ENCODE data around the gene PLCH1. TPM values are rescaled to one million over a fixed set of nuclear protein-coding genes. Genes with fewer than 3 reads are reported as not detected.

The PLCH1 gene
- total and polyA plus RNA-seq, 2 experiments from 2014 or later = 8.1 to 25.3 TPM

DNA sequence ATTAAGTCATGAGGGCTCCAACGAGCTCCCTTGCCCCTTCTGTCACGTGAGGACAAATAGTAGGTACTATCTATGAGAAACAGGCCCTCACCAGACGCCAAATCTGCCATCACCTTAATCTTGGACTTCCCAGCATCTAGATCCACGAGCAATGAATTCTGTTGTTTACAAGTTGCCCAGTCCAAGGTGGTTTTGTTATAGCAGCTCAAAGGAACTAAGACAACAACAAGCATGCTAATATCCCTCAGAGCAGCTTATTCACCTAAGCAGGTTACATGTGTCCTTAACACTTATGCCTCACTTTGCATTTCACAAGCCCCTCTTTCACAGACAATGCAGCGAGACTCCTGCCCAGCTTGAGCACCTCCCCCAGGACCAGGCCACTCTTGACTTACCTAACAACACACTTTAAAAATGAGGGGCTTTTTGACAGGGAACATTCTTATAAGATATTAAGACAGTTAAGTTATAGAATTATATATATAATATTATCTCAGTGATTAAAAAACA lies 219.5 kb downstream of the PLCH1 start:
- H2AFZ ChIP-seq = no peak overlapping the region
- no peaks in the 10 kb centered on the region for H3F3A ChIP-seq (replicated peaks; ENCODE audit: low read depth)
- no peaks in the 10 kb centered on the region for H3K79me2 ChIP-seq (replicated peaks; ENCODE audit: insufficient read depth)
- Mint-ChIP-seq H3K27me3 (ENCODE audit: insufficient read depth, low read depth, poor library complexity) (no peaks in the 10 kb centered on the region), H3K27ac (no peak overlapping the region), H3K4me3 (no peak overlapping the region), H3K36me3 (ENCODE audit: low read depth) (peaks cover 33% of the 10 kb centered on the region), H3K4me1 (peaks cover 16% of the 10 kb centered on the region), H3K9me3 (peaks cover 12% of the 10 kb centered on the region)
- H3K27me3 ChIP-seq (ENCODE audit: insufficient read depth) = no peaks in the 10 kb centered on the region
- ATAC-seq (peak; percentile 90), DNase-seq (ENCODE audit: low spot score) (peak; percentile 11)
- H3K4me3 ChIP-seq = no peak overlapping the region
- 0 out of 2 replicates have a peak overlapping the region, but pooled peaks have one; percentile 50 for H3K4me2 ChIP-seq
- H3K27ac ChIP-seq (ENCODE audit: low read depth) = no peak overlapping the region
- peaks cover 10% of the 10 kb centered on the region; the same call in 1 of the 2 replicates for H3K36me3 ChIP-seq (ENCODE audit: insufficient read depth)
- TF ChIP-seq, protein P1, sequence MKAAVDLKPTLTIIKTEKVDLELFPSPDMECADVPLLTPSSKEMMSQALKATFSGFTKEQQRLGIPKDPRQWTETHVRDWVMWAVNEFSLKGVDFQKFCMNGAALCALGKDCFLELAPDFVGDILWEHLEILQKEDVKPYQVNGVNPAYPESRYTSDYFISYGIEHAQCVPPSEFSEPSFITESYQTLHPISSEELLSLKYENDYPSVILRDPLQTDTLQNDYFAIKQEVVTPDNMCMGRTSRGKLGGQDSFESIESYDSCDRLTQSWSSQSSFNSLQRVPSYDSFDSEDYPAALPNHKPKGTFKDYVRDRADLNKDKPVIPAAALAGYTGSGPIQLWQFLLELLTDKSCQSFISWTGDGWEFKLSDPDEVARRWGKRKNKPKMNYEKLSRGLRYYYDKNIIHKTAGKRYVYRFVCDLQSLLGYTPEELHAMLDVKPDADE (IDR thresholded peaks at IDR 0.05) = no peak
- 0 out of 2 replicates have a peak, but pooled peaks have one; percentile 37 for TF ChIP-seq ZNF462 (CRISPR knock-in tag; IDR thresholded peaks at IDR 0.05)
- no peaks in the 10 kb centered on the region for H4K20me1 ChIP-seq (replicated peaks; ENCODE audit: insufficient read depth)
- H3K4me1 ChIP-seq (ENCODE audit: insufficient read depth) = peaks cover 8% of the 10 kb centered on the region
- peaks cover 4% of the 10 kb centered on the region; the same call in 1 of the 2 replicates for H3K9me2 ChIP-seq (ENCODE audit: insufficient read depth)

GRCh38 chr3:155520463-155520862 lies 224.4 kb downstream of the PLCH1 start:
- Histone ChIP-seq H3K27ac (ENCODE audit: low read depth) (no peak overlapping the region), H3F3A (replicated peaks; ENCODE audit: low read depth) (no peaks in the 10 kb centered on the region), H3K27me3 (ENCODE audit: insufficient read depth) (no peaks in the 10 kb centered on the region), H2AFZ (no peak overlapping the region), H3K9me2 (ENCODE audit: insufficient read depth) (peaks cover 4% of the 10 kb centered on the region), H3K79me2 (replicated peaks; ENCODE audit: insufficient read depth) (no peaks in the 10 kb centered on the region), H3K4me1 (ENCODE audit: insufficient read depth) (peaks cover 1% of the 10 kb centered on the region), H4K20me1 (replicated peaks; ENCODE audit: insufficient read depth) (no peaks in the 10 kb centered on the region), H3K4me3 (no peak overlapping the region), H3K36me3 (ENCODE audit: insufficient read depth) (peaks cover 10% of the 10 kb centered on the region; the same call in 1 of the 2 replicates), H3K4me2 (no peak overlapping the region)
- Mint-ChIP-seq H3K9me3 (peaks cover 7% of the 10 kb centered on the region; the same call in 2 of the 3 replicates), H3K4me1 (peaks cover 14% of the 10 kb centered on the region), H3K27me3 (ENCODE audit: insufficient read depth, low read depth, poor library complexity) (no peaks in the 10 kb centered on the region), H3K36me3 (ENCODE audit: low read depth) (peaks cover 31% of the 10 kb centered on the region), H3K27ac (no peak overlapping the region), H3K4me3 (no peak overlapping the region)
- ATAC-seq (no peak), DNase-seq (ENCODE audit: low spot score) (no peak)
- TF ChIP-seq NANOG (IDR thresholded peaks at IDR 0.05; ENCODE audit: borderline replicate concordance) (no peak), STAT1 (IDR thresholded peaks at IDR 0.05; ENCODE audit: unreplicated experiment) (no peak), EZH2phosphoT487 (IDR thresholded peaks at IDR 0.05; ENCODE audit: unreplicated experiment) (no peak), POLR2AphosphoS5 (IDR thresholded peaks at IDR 0.05; ENCODE audit: low read depth) (no peak), ZNF331 (CRISPR knock-in tag; IDR thresholded peaks at IDR 0.05; ENCODE audit: low read depth) (no peak), ZNF114 (CRISPR knock-in tag; IDR thresholded peaks at IDR 0.05) (no peak), CTCF (conservative IDR thresholded peaks at IDR 0.05; ENCODE audit: low read depth in 2 of 2) (no peak)
